Endothelial cell of umbilical vein (primary cell): ENCODE results near the gene VWA5B2. TPM values are rescaled to one million over a fixed set of nuclear protein-coding genes. Genes with fewer than 3 reads are reported as not detected.

Source experiments
- BruUV-seq: library from RNA; stranded (reverse); fragments of 400-500 nt; replicated peaks from 2 replicates; lab custom pipeline; 2021; lab: Mats Ljungman, UMichigan
- CTCF ChIA-PET: fragments of 300-600, 350-600 bp; sonication (Branson Sonifier 250); formaldehyde crosslinking; loops from one replicate; lab custom pipeline; 2021; ENCODE audit warnings: antibody characterized with exemption, inconsistent platforms; lab: Charles Lee
- POLR2A ChIA-PET: fragments of 300-600, 350-600 bp; sonication (Branson Sonifier 250); formaldehyde crosslinking; loops from one replicate; lab custom pipeline; 2021; ENCODE audit warnings: antibody characterized with exemption, inconsistent platforms; lab: Charles Lee
- DNase-seq: peaks from one replicate; pipeline ENCODE4 v3.0.0-alpha.2; 2011; ENCODE audit warnings: low read depth, low spot score
- FAIRE-seq: peaks from 2 replicates; lab custom pipeline; 2011; peaks lifted over from hg19 to GRCh38; lab: Jason Lieb, UNC
- H2AFZ ChIP-seq: 2 replicates; pipeline ENCODE4 v1.6.0; 2012; ENCODE audit warnings: low read depth, low read length, control low read depth, inconsistent platforms
- H3K27ac ChIP-seq: 2 replicates; pipeline ENCODE4 v1.5.1; 2011; ENCODE audit warnings: low read depth, mild to moderate bottlenecking, control low read depth, low read length, moderate library complexity; ENCODE audit not compliant: insufficient read depth
- H3K27me3 ChIP-seq, 2 experiments: 2 replicates each; pipeline versions ENCODE4 v1.6.0 to v1.6.1; 2011; ENCODE audit warnings: low read length in 2 of 2, mixed read lengths in 1 of 2; ENCODE audit not compliant: control insufficient read depth in 2 of 2, insufficient read depth in 2 of 2
- H3K36me3 ChIP-seq, 2 experiments: 2 replicates in 1 of 2; 3 replicates in 1 of 2; pipeline ENCODE4 v1.5.1; 2011; ENCODE audit warnings: low read length in 2 of 2, mild to moderate bottlenecking in 1 of 2, moderate library complexity in 1 of 2; ENCODE audit not compliant: control insufficient read depth in 2 of 2, insufficient read depth in 2 of 2; ENCODE audit errors: extremely low read depth in 1 of 2
- H3K4me1 ChIP-seq: 3 replicates; pipeline ENCODE4 v1.5.1; 2011; ENCODE audit warnings: mild to moderate bottlenecking, low read length; ENCODE audit not compliant: control insufficient read depth, insufficient read depth; ENCODE audit errors: extremely low read depth
- H3K4me2 ChIP-seq: 2 replicates; pipeline ENCODE4 v1.6.1; 2011; ENCODE audit warnings: low read length, control low read depth, mixed read lengths; ENCODE audit not compliant: insufficient read depth
- H3K4me3 ChIP-seq, 3 experiments: fragments of 200-600 bp in 1 of 3; sonication (generic), shearing (Covaris generic) in 1 of 3; replicated peaks in 1 of 3; 2 replicates each; pipeline ENCODE4 v1.5.1; 2011 to 2016; ENCODE audit warnings: control low read depth in 3 of 3, low read length in 3 of 3, mild to moderate bottlenecking in 2 of 3, inconsistent platforms in 1 of 3, low read depth in 1 of 3, moderate library complexity in 1 of 3; ENCODE audit not compliant: insufficient read depth in 1 of 3
- H3K79me2 ChIP-seq: 2 replicates; pipeline ENCODE4 v1.6.0; 2012; ENCODE audit warnings: low read length, inconsistent platforms; ENCODE audit not compliant: control insufficient read depth, insufficient read depth
- H3K9ac ChIP-seq: replicated peaks from 2 replicates; pipeline ENCODE3; 2011; ENCODE audit warnings: low read length, control low read depth; ENCODE audit not compliant: insufficient read depth; ENCODE audit errors: extremely low read depth
- H3K9me1 ChIP-seq: replicated peaks from 3 replicates; pipeline ENCODE4 v1.6.0; 2011; ENCODE audit warnings: mild to moderate bottlenecking, low read length; ENCODE audit not compliant: control insufficient read depth, insufficient read depth; ENCODE audit errors: extremely low read depth
- H3K9me3 ChIP-seq: replicated peaks from 2 replicates; pipeline ENCODE4 v1.5.1; 2012; ENCODE audit warnings: low read length, inconsistent platforms; ENCODE audit not compliant: control insufficient read depth, insufficient read depth
- H4K20me1 ChIP-seq: replicated peaks from 2 replicates; pipeline ENCODE3; 2011; ENCODE audit warnings: mild to moderate bottlenecking, low read length; ENCODE audit not compliant: control insufficient read depth, insufficient read depth; ENCODE audit errors: extremely low read depth
- EZH2 ChIP-seq: IDR thresholded peaks from 2 replicates; pipeline ENCODE4 v1.6.1; 2012; ENCODE audit warnings: borderline replicate concordance, low read depth, mild to moderate bottlenecking, moderate library complexity, low read length, inconsistent platforms; ENCODE audit not compliant: severe bottlenecking
- FOS ChIP-seq: IDR thresholded peaks from 2 replicates; pipeline ENCODE4 v1.6.1; 2011; ENCODE audit warnings: mild to moderate bottlenecking, low read length, moderate library complexity, borderline replicate concordance; ENCODE audit not compliant: insufficient read depth
- GATA2 ChIP-seq: IDR thresholded peaks from 2 replicates; pipeline ENCODE4 v1.7.0; 2011; ENCODE audit warnings: low read depth, mild to moderate bottlenecking, moderate library complexity, mixed read lengths, low read length; ENCODE audit not compliant: insufficient read length, insufficient read depth
- JUN ChIP-seq: IDR thresholded peaks from 2 replicates; pipeline ENCODE4 v1.6.1; 2011; ENCODE audit warnings: borderline replicate concordance, low read depth; ENCODE audit not compliant: insufficient read length, insufficient read depth
- MYC ChIP-seq: IDR thresholded peaks from one replicate; pipeline ENCODE4 v1.6.1; 2011; ENCODE audit warnings: mild to moderate bottlenecking, low read depth, low read length
- POLR2A ChIP-seq: IDR thresholded peaks from 2 replicates; pipeline ENCODE4 v1.6.1; 2012; ENCODE audit warnings: low read depth, mild to moderate bottlenecking, control low read depth, low read length
- POLR2AphosphoS5 ChIP-seq: IDR thresholded peaks from 2 replicates; pipeline ENCODE4 v1.6.1; 2012; ENCODE audit warnings: low read depth, mild to moderate bottlenecking, control low read depth, low read length, moderate library complexity; ENCODE audit not compliant: insufficient read depth
- dilution Hi-C: fragments of 300-500 bp; cut with MboI; formaldehyde crosslinking; loops from one replicate; pipeline ENCODE4 v1.15.0; 2019; ENCODE audit warnings: low sequenced_read_pairs; ENCODE audit not compliant: extremely low pct_ligation_motif_present
- intact Hi-C: fragments of 100-400 bp; cut with micrococcal nuclease; formaldehyde crosslinking; loops from one replicate; pipeline ENCODE4 v1.10.0; 2022
- polyA plus RNA-seq, 4 experiments: library from polyadenylated mRNA; depleted of rRNA in 3 of 4; stranded (reverse) in 3 of 4; unstranded in 1 of 4; fragments of >200 nt; gene quantifications; 2 replicates each; pipeline versions ENCODE4 v1.2.1 to v1.2.3, GENCODE V29; 2011 to 2012; ENCODE audit warnings: missing spikeins in 1 of 4
- total RNA-seq: library from RNA; stranded (reverse); gene quantifications from 2 replicates; pipeline ENCODE4 v1.2.3, GENCODE V29; 2021
- TF ChIP-seq, protein P1 (sequence below), 2 donors: IDR thresholded peaks; 1 replicate in 1 of 2; 2 replicates in 1 of 2; pipeline ENCODE4 v1.5.1; 2011; ENCODE audit warnings: low read length in 2 of 2, mild to moderate bottlenecking in 2 of 2, moderate library complexity in 2 of 2, control low read depth in 1 of 2, inconsistent platforms in 1 of 2, low read depth in 1 of 2; ENCODE audit not compliant: insufficient read depth in 1 of 2; ENCODE audit errors: extremely low read depth in 1 of 2
- TF ChIP-seq, protein P2 (sequence below): IDR thresholded peaks from 2 replicates; pipeline ENCODE4 v1.6.1; 2011; ENCODE audit not compliant: insufficient read depth, insufficient read length

Gene VWA5B2
- total and polyA plus RNA-seq, 2 donors (not counting 3 experiments of a cell fraction or from before 2014, with no cell fraction given), result 0.03 TPM; not detected in 1

DNA sequence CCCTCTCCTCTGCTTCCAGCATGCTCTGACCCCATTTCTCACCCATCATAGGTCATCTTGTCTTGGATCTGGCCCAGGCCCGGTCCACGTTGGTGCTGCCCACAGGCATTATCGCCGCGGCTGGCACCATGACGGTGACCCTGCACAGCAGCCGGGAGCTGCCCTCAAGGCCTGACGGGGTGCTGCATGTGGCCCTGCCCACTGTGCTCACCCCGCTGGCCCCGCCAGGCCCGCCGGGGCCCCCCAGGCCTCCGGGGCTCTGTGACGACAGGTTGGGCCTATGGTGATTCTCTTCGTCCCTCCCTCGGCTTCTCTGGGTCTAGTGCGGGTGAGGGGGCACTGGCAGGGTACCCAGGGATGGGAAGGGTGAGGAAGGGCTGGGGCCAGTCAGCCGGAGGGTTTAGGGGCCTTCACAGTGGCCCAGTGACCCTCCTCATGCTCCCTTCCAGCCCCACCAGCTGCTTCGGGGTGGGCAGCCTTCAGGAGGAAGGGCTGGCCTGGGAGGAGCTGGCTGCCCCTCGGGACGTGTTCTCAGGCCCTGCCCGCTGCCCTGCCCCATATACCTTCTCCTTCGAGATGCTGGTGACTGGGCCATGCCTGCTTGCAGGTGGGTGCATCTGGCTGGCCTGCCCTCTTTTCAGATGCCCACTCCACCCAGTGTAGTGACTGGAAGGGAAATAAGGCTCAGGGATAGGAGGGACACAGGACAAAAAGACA, 3.9 kb downstream of the VWA5B2 start:
- Histone ChIP-seq H3K4me1 (peaks cover 4% of the 10 kb centered on the region), H4K20me1 (no peaks in the 10 kb centered on the region), H3K9ac (no peak overlapping the region), H3K4me2 (no peak overlapping the region), H3K36me3 (no peaks in the 10 kb centered on the region), H3K27me3 (peaks cover 32 to 41% of the 10 kb centered on the region in 2 experiments), H3K4me3 (no peak overlapping the region), H3K27ac (no peak overlapping the region), H3K9me1 (no peaks in the 10 kb centered on the region), H3K9me3 (no peaks in the 10 kb centered on the region), H3K79me2 (no peaks in the 10 kb centered on the region), H2AFZ (no peak overlapping the region)
- no peak for DNase-seq
- dilution Hi-C loops (no loop called here), intact Hi-C loops (no loop called here)
- no TSS peak for BruUV-seq
- ChIA-PET POLR2A (no interaction called here), CTCF (interaction anchor here (1.2 to 1.5 kb wide), 2 partner anchors 9 to 338 kb away, joined by 4 to 5 read pairs; no protein-coding TSS in a partner anchor)
- TF ChIP-seq EZH2 (no peak), FOS (no peak), POLR2A (no peak), JUN (no peak), POLR2AphosphoS5 (no peak), MYC (no peak), GATA2 (no peak)
- TF ChIP-seq, protein P1, sequence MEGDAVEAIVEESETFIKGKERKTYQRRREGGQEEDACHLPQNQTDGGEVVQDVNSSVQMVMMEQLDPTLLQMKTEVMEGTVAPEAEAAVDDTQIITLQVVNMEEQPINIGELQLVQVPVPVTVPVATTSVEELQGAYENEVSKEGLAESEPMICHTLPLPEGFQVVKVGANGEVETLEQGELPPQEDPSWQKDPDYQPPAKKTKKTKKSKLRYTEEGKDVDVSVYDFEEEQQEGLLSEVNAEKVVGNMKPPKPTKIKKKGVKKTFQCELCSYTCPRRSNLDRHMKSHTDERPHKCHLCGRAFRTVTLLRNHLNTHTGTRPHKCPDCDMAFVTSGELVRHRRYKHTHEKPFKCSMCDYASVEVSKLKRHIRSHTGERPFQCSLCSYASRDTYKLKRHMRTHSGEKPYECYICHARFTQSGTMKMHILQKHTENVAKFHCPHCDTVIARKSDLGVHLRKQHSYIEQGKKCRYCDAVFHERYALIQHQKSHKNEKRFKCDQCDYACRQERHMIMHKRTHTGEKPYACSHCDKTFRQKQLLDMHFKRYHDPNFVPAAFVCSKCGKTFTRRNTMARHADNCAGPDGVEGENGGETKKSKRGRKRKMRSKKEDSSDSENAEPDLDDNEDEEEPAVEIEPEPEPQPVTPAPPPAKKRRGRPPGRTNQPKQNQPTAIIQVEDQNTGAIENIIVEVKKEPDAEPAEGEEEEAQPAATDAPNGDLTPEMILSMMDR (IDR thresholded peaks at IDR 0.05; ENCODE audit: extremely low read depth in 1 of 2, insufficient read depth in 1 of 2, low read depth in 1 of 2, low read length in 2 of 2), result no peak
- TF ChIP-seq, protein P2, sequence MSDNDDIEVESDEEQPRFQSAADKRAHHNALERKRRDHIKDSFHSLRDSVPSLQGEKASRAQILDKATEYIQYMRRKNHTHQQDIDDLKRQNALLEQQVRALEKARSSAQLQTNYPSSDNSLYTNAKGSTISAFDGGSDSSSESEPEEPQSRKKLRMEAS, result no peak
- no peak for FAIRE-seq
